HG03457 (cell line): Measurements from ENCODE around the gene EEIG2.
"Not testable (repeated sequence)": the region's sequence is repeated elsewhere in the genome, so short reads cannot be mapped to it uniquely, and the experiment has no call there.

Source experiments
- ATAC-seq: cut with Tn5 transposase; IDR thresholded peaks from one replicate; pipeline ENCODE4 v1.9.1; 2021; ENCODE audit warnings: moderate number of reproducible peaks; ENCODE audit not compliant: unreplicated experiment

Gene EEIG2

DNA sequence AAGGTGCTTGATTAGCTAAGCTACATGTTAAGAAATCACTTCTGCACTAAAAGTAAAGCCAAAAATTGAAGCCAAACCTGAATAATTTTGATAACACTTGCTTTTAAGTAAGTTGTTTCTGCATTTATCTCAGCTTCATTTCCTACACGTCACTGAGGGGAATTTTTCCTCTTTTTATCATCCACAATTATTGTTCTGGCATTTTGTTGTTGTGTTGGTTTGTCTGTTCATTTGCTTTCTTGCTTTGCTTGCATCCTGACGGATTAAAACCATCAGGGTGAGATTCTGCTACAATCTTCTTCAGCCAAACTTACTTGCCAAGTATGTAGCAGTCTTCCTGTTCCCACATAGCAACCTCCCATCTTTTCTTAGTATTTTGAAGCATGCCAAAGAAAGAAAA, 18.0 kb upstream of the EEIG2 start:
- no peak for ATAC-seq

DNA sequence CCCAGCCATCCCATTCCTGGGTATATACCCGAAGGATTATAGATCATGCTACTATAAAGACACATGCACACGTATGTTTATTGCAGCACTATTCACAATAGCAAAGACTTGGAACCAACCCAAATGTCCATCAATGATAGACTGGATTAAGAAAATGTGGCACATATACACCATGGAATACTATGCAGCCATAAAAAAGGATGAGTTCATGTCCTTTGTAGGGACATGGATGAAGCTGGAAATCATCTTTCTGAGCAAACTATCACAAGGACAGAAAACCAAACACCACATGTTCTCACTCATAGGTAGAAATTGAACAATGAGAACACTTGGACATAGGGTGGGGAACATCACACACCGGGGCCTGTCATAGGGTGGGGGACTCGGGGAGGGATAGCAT, 12.4 kb upstream of the EEIG2 start:
- not testable (repeated sequence) for ATAC-seq

DNA sequence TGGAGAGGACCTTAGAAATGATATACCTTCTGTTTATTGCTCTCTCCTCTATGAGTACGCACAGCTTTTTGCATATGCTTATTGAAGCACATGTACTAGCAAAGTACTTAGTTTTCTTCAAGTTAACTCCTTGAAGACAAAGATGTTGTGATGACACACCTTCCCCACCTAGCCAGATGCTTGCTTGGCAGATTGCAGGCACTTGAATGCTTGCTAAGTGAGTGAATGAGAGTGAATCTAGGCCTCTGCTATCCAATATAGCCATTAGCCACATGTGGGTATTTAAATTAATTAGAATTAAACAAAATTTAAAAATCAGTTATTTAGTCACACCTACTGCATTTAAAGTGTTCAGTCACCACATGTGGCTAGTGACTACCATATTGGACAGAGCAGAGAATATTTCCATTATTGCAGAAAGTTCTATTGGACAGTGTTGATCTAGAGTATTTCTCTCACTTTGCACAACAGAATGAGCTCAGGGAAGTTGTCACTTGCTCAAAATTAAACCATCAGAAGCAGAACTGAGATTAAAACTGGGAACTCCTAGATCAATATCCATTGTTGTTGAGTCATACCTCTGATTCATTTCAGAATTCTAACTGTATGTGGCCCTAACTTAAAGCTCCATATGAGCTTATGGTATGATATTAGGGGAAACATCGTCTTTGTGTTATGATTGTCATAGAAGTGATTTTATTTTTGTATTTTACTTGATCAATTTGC, 8.6 kb upstream of the EEIG2 start:
- ATAC-seq: peak; percentile 93

GRCh38 chr1:108553905-108554304, 6.0 kb upstream of the EEIG2 start:
- no peak for ATAC-seq

- ATAC-seq: no peak
Observed at GRCh38 chr1:108554682-108555427, 5.0 kb upstream of the EEIG2 start.

DNA sequence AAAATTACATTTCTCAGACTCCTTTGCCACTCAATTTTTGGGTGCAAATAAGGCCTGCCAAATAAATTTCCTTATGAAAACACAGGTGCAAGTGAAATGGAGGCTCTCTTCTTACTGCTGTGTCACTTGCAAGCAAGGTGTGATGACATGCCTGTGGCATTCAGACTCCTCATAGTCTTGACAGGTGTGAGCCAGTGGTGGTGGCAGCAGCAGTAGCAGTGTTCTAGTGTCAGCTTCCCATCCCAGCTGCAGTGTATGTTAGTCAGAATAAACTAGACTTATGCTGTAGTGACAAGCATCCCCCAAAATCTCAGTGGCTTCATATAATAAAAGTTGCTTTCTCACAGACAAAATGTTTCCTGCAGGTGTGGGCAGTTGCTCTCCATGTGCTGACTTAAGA, 3.8 kb upstream of the EEIG2 start:
- ATAC-seq: no peak

- no peak for ATAC-seq
Observed at GRCh38 chr1:108556499-108556898, 3.4 kb upstream of the EEIG2 start.

DNA sequence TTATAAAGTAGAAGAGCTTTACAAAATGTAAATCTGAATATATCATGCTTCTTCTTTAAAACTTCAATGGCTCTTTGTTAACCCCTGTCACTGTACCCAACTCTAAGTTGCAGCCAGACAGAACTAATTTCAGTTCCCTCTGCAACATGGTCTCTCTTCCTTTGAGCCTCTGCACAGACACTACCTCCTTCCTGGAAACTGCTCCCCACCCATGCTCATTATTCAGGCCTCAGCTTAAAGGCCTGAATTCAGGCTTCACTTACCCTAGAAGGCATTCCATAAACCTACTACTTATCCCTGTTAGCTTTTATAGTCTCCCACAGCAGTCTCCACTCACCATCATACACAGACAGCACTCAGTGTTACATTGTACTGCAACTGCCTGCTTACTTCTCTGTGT, 2.6 kb upstream of the EEIG2 start:
- ATAC-seq: peak; percentile 26

- peak; percentile 30 for ATAC-seq
Observed at GRCh38 chr1:108560189-108560873, 431 bp downstream of the EEIG2 start.

GRCh38 chr1:108560874-108561459, 1.1 kb downstream of the EEIG2 start:
- ATAC-seq: peak; percentile 24

GRCh38 chr1:108561689-108562326, 1.9 kb downstream of the EEIG2 start:
- peak; percentile 35 for ATAC-seq

GRCh38 chr1:108563808-108564207, 3.9 kb downstream of the EEIG2 start:
- no peak for ATAC-seq

DNA sequence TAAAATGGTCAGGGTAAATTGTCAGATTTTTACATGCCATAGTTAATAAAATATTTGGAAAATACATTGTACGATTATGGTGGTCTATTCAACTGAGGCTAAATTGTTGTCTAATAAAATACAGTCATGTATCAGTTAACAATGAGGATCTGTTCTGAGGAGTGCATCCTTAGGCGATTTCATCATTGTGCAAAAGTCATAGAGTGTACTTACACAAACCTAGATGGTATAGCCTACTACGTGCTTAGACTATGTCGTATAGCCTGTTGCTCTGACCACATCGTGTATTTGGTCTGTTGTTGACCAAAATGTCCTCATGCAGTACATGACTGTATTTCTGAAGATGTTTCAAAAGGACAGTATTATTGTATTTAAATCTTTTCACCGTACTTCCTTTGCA, 5.2 kb downstream of the EEIG2 start:
- ATAC-seq: no peak

DNA sequence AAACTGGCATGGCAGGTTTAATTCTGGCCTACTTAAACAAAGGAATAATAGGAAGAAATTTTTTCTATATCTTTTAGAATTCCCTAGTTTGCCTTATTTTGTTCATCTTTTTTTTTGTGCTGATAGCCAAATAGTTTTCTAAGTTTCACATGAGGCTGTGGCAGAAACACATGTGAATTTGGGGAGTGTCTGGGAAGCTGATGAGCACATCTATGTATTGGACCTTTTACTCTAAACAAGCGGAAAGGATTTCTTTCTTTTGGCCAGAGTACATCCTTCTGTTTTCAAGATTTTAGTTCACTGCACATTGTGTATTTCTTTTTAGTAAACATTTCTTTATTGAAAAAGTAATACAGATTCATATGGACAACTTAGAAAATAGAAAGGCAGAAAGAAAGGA, 5.6 kb downstream of the EEIG2 start:
- ATAC-seq: no peak

GRCh38 chr1:108568589-108568988, 8.7 kb downstream of the EEIG2 start:
- no peak for ATAC-seq

GRCh38 chr1:108569097-108569728, 9.3 kb downstream of the EEIG2 start:
- ATAC-seq: no peak

DNA sequence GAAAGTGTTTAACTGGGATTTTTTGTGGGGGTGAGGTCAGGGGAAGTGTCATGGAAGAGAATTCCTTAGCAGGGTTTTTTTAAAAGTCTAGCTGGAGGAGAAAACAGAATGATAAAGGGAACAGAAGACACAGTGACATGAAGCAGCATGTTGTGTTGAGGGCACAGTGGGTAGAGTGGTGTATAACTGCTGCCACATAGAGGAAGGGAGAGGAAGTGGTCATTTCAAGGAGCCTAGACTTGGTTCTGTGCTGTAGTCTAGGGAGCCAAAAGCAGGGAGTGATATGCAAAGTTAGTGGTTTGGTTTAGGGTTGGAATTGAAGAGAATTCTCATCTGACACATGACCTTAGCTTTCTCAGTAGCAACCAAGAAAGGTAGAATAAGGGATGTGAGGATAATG, 10.2 kb downstream of the EEIG2 start:
- peak; percentile 97 for ATAC-seq

DNA sequence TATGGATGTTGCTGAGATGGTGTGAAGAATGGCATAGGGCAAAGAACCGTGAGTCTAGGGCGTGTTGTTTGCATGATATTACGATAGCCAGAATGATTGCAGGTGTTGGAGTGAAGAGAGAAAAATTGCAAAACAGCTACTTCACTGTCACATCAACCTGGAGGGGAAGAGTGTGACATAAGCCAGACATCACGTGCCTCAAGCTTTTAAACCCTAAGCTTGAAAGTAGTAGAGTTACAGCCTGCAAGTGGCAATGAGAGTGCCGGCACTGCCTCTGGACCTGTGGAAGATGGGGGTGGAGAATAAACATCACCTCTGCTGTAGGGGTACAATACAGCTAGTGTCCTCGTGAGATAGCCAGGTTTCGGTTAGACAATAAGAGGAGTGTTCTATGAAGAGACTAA, 11.1 kb downstream of the EEIG2 start:
- ATAC-seq: no peak

- ATAC-seq: no peak
Observed at GRCh38 chr1:108572182-108572581, 12.3 kb downstream of the EEIG2 start.

DNA sequence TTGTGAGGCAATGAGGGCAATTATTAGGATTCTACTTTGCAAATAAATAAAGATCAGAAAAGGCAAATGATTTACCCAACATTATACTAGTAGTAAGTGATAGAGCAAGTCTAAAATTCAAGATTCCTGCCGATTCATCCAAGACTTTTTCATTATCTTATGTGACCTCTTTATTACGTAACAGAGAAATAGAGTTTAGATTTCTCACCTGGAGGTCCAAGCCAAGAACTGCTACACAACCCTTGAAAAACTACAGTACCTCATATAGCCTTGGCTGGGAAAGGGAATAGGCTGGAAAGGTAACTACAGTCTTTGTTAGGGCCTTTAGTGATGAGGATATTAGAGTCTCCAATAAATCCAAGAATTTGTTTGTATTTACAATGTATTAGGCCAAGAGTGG, 13.3 kb downstream of the EEIG2 start:
- ATAC-seq: no peak

DNA sequence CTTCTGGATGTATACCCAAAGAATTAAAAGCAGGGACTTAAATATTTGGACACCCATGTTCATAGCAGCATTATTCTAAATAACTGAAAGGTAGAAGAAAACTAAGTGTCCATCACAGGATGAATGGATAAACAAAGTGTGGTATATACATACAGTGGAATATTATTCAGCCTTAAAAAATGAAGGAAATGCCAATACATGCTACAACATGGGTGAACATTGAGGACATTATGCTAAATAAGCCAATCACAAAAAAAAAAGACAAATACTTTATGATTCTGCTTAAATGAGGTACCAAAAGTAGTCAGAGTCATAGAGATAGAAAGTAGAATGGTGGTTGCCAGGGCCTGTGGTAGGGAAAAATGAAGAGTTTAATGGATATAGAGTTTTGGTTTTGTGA, 14.1 kb downstream of the EEIG2 start:
- no peak for ATAC-seq
